Right kidney (tissue), 9 donors: ENCODE results near the gene HEG1.
"Not testable (repeated sequence)": the region's sequence is repeated elsewhere in the genome, so short reads cannot be mapped to it uniquely, and the experiment has no call there.

Experiments
- DNase-seq: peaks from one replicate; pipeline ENCODE4 v3.0.0-alpha.2; 2016
- long read RNA-seq, 8 donors: transcript quantifications; one replicate each; lab custom pipeline, GENCODE V29; 2026

HEG1 gene
- long read RNA-seq, donor 1: 0 reads
- long read RNA-seq, donor 2: 0 reads
- long read RNA-seq, donor 3: 0 reads
- long read RNA-seq, donor 4, partial matches to known transcripts: 0 of 7 reads
- long read RNA-seq, donor 4, other reads (novel, unspliced or antisense): 6 of 7 reads
- long read RNA-seq, donor 5: 0 reads
- long read RNA-seq, donor 6: 0 reads
- long read RNA-seq, donor 7, partial matches to known transcripts: 12 of 17 reads
- long read RNA-seq, donor 7, other reads (novel, unspliced or antisense): 5 of 17 reads
- long read RNA-seq, donor 8: 0 reads

- peak; percentile 80 for DNase-seq
Observed at GRCh38 chr3:125055913-125056745, at the start of gene HEG1. Gene HEG1, minus strand, starts transcription at chr3:125055997. Its CDS starts 107 bp downstream, at chr3:125055890.

GRCh38 chr3:125105116-125105515, 49.3 kb upstream of the HEG1 start:
- DNase-seq: no peak

GRCh38 chr3:125104639-125105038, 48.8 kb upstream of the HEG1 start:
- no peak for DNase-seq

GRCh38 chr3:125103406-125103805, 47.6 kb upstream of the HEG1 start:
- no peak for DNase-seq

GRCh38 chr3:125102470-125102869, 46.7 kb upstream of the HEG1 start:
- no peak for DNase-seq

- DNase-seq: no peak
Observed at GRCh38 chr3:125098611-125099291, 43.0 kb upstream of the HEG1 start.

GRCh38 chr3:125090649-125091048, 34.9 kb upstream of the HEG1 start:
- no peak for DNase-seq

GRCh38 chr3:125087768-125088391, 32.1 kb upstream of the HEG1 start:
- no peak for DNase-seq

- DNase-seq: no peak
Observed at GRCh38 chr3:125085166-125085565, 29.4 kb upstream of the HEG1 start.

- no peak for DNase-seq
Observed at GRCh38 chr3:125083776-125084175, 28.0 kb upstream of the HEG1 start.

GRCh38 chr3:125082339-125082738, 26.5 kb upstream of the HEG1 start:
- not testable (repeated sequence) for DNase-seq

- no peak for DNase-seq
Observed at GRCh38 chr3:125080077-125080476, 24.3 kb upstream of the HEG1 start.

GRCh38 chr3:125079675-125080045, 23.9 kb upstream of the HEG1 start:
- no peak for DNase-seq

- no peak for DNase-seq
Observed at GRCh38 chr3:125078951-125079674, 23.3 kb upstream of the HEG1 start.

- DNase-seq: no peak
Observed at GRCh38 chr3:125077864-125078263, 22.1 kb upstream of the HEG1 start.

- no peak for DNase-seq
Observed at GRCh38 chr3:125076464-125076863, 20.7 kb upstream of the HEG1 start.

- DNase-seq: no peak
Observed at GRCh38 chr3:125075738-125076137, 19.9 kb upstream of the HEG1 start.

GRCh38 chr3:125073390-125073905, 17.7 kb upstream of the HEG1 start:
- no peak for DNase-seq

GRCh38 chr3:125072749-125073389, 17.1 kb upstream of the HEG1 start:
- DNase-seq: no peak

GRCh38 chr3:125072301-125072700, 16.5 kb upstream of the HEG1 start:
- DNase-seq: no peak
